Hepatocyte (in vitro differentiated cells): ENCODE data around the gene NOL12.

Experiments used
- CTCF ChIP-seq: fragments of 200-600 bp; sonication (generic); IDR thresholded peaks from 2 replicates; pipeline ENCODE4 v1.5.1; 2016; ENCODE audit warnings: antibody characterized with exemption, mild to moderate bottlenecking; ENCODE audit not compliant: poor library complexity
- EZH2 ChIP-seq: fragments of 200-600 bp; sonication (generic); IDR thresholded peaks from 2 replicates; pipeline ENCODE4 v1.6.1; 2016; ENCODE audit warnings: antibody characterized with exemption, mild to moderate bottlenecking, borderline replicate concordance
- EZH2phosphoT487 ChIP-seq: fragments of 200-600 bp; sonication (generic); IDR thresholded peaks from one replicate; pipeline ENCODE4 v1.6.1; 2018; ENCODE audit warnings: antibody characterized with exemption, mild to moderate bottlenecking, low read depth, moderate library complexity; ENCODE audit not compliant: unreplicated experiment, severe bottlenecking

- TF ChIP-seq CTCF (no peak), EZH2phosphoT487 (no peak), EZH2 (no peak)
Observed at GRCh38 chr22:37732699-37733607, 46.8 kb downstream of the NOL12 start.
